Sigmoid colon (tissue), 7 donors: ENCODE measurements around the gene TSGA10. TPM values are rescaled to one million over a fixed set of nuclear protein-coding genes. Genes with fewer than 3 reads are reported as not detected.
A peak's percentile ranks its signal among the peaks of the same experiment; 100 is the strongest.

Experiments
- DNase-seq: peaks from one replicate; pipeline ENCODE4 v3.0.0-alpha.2; 2019
- H3K27ac ChIP-seq, 4 donors: fragments of 200-600 bp; sonication (generic); one replicate each; pipeline ENCODE4 v1.5.1; 2016 to 2019; ENCODE audit warnings: mild to moderate bottlenecking in 1 of 4
- H3K27me3 ChIP-seq, 3 donors: fragments of 200-600 bp; sonication (generic); one replicate each; pipeline ENCODE4 v1.5.1; 2019; ENCODE audit warnings: mild to moderate bottlenecking in 1 of 3
- H3K36me3 ChIP-seq, 4 donors: fragments of 200-600 bp; sonication (generic); one replicate each; pipeline ENCODE4 v1.5.1; 2016 to 2019
- H3K4me1 ChIP-seq, 4 donors: fragments of 200-600 bp; sonication (generic); one replicate each; pipeline ENCODE4 v1.5.1; 2017 to 2019
- H3K4me3 ChIP-seq, 4 donors: fragments of 200-600 bp; sonication (generic); one replicate each; pipeline ENCODE4 v1.5.1; 2017 to 2019; ENCODE audit warnings: mild to moderate bottlenecking in 2 of 4, moderate library complexity in 1 of 4
- H3K9me3 ChIP-seq, 4 donors: fragments of 200-600 bp in 3 of 4; sonication (generic) in 3 of 4; one replicate each; pipeline versions ENCODE4 v1.5.1 to v1.6.1; 2013 to 2019
- EP300 ChIP-seq, 4 donors: sonication (generic); formaldehyde crosslinking; IDR thresholded peaks; one replicate each; pipeline ENCODE4 v1.6.1; 2017; ENCODE audit warnings: antibody characterized with exemption in 4 of 4
- POLR2A ChIP-seq, 2 donors: fragments of 450-650 bp; IDR thresholded peaks; one replicate each; pipeline ENCODE4 v1.6.1; 2016; ENCODE audit warnings: antibody characterized with exemption in 2 of 2, mild to moderate bottlenecking in 2 of 2, moderate library complexity in 2 of 2
- POLR2AphosphoS5 ChIP-seq, 4 donors: sonication (generic); formaldehyde crosslinking; IDR thresholded peaks; one replicate each; pipeline ENCODE4 v1.6.1; 2017; ENCODE audit warnings: antibody characterized with exemption in 4 of 4
- WGBS, 2 donors: extraction: QIAGEN DNeasy Blood & Tissue Kit; methylation state at CpG; one replicate each; pipeline ENCODE4 v1.1.7; 2013; 5-methylcytosine and 5-hydroxymethylcytosine counted together
- intact Hi-C: fragments of 100-400 bp; cut with DNase I; formaldehyde crosslinking; loops from one replicate; pipeline ENCODE4 v1.15.1; 2023
- polyA plus RNA-seq, 3 donors: library from polyadenylated mRNA; stranded (reverse); fragments of 200-250 nt; gene quantifications; one replicate each; pipeline ENCODE4 v1.2.3, GENCODE V29; 2013
- total RNA-seq, 4 donors: library from RNA; depleted of rRNA; stranded (reverse); fragments of >200 nt; gene quantifications; one replicate each; pipeline ENCODE4 v1.1.0, GENCODE V29; 2016
- TF ChIP-seq, protein P1 (sequence below), 4 experiments: fragments of 450-650 bp in 3 of 4; fragments of 200-600 bp in 1 of 4; IDR thresholded peaks; one replicate each; pipeline ENCODE4 v1.5.1; 2016 to 2019; ENCODE audit warnings: antibody characterized with exemption in 4 of 4, mild to moderate bottlenecking in 3 of 4, moderate library complexity in 2 of 4
- donor health status: healthy with polysubstance abuse.
- donor health status: Bipolar disorder and iron deficiency.
- donor health status: healthy.

TSGA10 gene
- total and polyA plus RNA-seq, 7 donors, result 1.4 to 8.4 (median 2.5) TPM

DNA sequence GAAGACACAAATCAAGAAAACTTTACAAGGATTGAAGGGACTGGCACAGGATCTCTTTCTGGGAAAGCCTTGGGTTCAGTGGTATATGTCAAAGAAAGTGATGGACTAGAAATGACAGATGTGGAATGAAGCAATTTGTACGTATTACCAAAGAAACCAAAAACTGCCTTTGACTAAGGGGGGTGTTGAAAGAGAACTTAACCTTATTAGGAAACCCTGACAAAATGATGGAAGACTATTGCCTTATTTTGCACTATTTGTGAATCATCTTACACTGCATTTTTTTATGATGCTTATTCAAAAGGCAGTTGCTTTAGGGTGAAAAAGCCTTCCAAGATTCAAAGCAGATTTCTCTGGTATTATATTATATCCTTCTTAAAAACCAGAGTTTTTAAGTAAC, 4.0 kb downstream of the TSGA10 start:
- no peak overlapping the region for H3K27ac ChIP-seq
- DNase-seq, result no peak
- intact Hi-C loops, result loop anchor here (10.0 kb wide), 1 partner anchor 344 kb away; the partner anchor contains the start of gene REV1
- H3K4me1 ChIP-seq, result peaks cover 0 to 14% (median 11%) of the 10 kb centered on the region in 4 donors
- no peaks in the 10 kb centered on the region for H3K27me3 ChIP-seq
- no peak overlapping the region for H3K4me3 ChIP-seq
- no peaks in the 10 kb centered on the region for H3K9me3 ChIP-seq
- TF ChIP-seq POLR2AphosphoS5 (IDR thresholded peaks at IDR 0.05) (no peak), EP300 (IDR thresholded peaks at IDR 0.05) (no peak), POLR2A (IDR thresholded peaks at IDR 0.05) (no peak)
- 84 to 88% methylated on average over 1 of the region's 1 CpG for WGBS, 2 donors
- H3K36me3 ChIP-seq, result no peaks in the 10 kb centered on the region

DNA sequence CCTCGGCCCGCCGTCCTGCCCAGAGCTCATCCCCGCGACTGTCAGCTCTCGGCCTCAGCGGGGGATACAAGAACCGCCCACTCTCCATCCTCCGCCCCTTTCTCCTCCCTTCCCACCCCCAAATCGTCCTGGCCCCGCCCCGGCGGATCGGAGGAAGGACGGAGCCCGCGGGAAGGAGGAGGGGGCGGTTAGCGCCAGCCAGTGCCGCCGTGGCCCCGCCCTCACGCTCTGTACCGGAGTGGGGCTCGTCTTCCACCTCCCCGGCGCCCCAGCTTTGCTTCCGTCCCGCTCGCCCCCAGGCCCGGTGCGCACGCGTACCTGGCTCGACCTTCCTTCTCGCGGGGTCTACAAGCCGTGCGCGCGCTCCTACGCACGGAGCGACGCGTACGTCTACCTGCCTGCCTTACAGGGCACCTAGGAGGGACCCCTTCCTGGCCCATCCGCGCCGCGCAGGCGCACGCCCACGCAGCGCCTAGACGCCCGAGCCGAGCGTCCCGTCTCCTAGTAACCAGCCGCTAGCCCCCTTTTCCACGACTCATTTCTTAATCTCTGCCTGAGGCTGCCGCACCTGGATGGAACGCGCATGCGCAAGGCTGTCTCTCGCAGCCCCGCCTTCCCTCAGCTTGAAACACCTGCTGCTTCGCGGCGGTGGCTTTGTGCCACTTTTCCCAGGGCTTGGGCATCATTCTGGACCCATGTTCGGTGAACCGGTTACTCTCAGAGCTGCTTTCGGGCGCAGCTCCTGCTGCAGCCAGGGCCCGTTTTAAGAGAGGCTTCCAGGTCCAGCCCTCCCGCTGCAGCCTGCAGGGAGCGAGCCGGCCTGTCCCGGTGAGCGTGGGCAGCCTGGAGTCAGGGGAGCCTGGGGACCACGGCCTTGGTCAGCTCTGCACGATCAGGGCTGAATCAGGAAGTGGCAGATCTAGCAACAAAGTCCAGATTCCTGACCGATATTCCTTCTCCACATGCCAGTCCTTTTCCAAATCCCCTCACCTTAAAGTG, 13.3 kb downstream of the TSGA10 start, which contains the start of gene C2orf15:
TSS of gene C2orf15 (plus strand) at position 598 of the 999 bp plus-strand sequence. CDS start 8,852 bp downstream, outside the sequence.
- Histone ChIP-seq H3K4me3 (peak within 1 kb of the TSS; percentile 73 to 97 (median 83)), H3K36me3 (no peaks in the 10 kb centered on the region), H3K9me3 (no peaks in the 10 kb centered on the region), H3K4me1 (peaks cover 0 to 16% (median 11%) of the 10 kb centered on the region in 4 donors), H3K27ac (peak within 1 kb of the TSS; percentile 81 to 87 (median 82)), H3K27me3 (no peaks in the 10 kb centered on the region)
- WGBS, 2 donors, result 1% methylated on average over 84 of the region's 84 CpGs
- peak; percentile 95 for DNase-seq
- TF ChIP-seq POLR2AphosphoS5 (IDR thresholded peaks at IDR 0.05), result peak; percentile 84 to 97 (median 84)
- TF ChIP-seq POLR2A (IDR thresholded peaks at IDR 0.05), result peak in 1 of 2 donors; percentile 72
- TF ChIP-seq, protein P1, sequence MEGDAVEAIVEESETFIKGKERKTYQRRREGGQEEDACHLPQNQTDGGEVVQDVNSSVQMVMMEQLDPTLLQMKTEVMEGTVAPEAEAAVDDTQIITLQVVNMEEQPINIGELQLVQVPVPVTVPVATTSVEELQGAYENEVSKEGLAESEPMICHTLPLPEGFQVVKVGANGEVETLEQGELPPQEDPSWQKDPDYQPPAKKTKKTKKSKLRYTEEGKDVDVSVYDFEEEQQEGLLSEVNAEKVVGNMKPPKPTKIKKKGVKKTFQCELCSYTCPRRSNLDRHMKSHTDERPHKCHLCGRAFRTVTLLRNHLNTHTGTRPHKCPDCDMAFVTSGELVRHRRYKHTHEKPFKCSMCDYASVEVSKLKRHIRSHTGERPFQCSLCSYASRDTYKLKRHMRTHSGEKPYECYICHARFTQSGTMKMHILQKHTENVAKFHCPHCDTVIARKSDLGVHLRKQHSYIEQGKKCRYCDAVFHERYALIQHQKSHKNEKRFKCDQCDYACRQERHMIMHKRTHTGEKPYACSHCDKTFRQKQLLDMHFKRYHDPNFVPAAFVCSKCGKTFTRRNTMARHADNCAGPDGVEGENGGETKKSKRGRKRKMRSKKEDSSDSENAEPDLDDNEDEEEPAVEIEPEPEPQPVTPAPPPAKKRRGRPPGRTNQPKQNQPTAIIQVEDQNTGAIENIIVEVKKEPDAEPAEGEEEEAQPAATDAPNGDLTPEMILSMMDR (IDR thresholded peaks at IDR 0.05), result no peak
- intact Hi-C loops, result loop anchor here (1.0 to 5.0 kb wide), 2 partner anchors 12 to 41 kb away; partner anchors contain the start of genes MITD1 and MRPL30

DNA sequence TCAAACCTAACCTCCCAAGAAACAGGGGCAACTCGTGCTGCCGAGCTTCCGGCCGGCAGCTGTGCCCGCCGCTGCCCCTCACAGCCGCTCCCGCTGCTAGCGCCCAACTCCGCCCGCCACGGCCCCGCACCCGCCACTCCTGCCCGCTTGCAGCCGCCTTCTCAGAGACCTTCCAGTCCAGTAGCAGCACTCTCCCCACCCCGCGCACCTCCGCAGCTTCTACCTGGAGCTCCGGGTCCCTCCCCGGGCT, 14.0 kb downstream of the TSGA10 start:
- Histone ChIP-seq H3K27me3 (no peaks in the 10 kb centered on the region), H3K4me3 (peak overlapping the region; percentile 73 to 97 (median 83)), H3K27ac (peak overlapping the region; percentile 81 to 87 (median 82)), H3K36me3 (no peaks in the 10 kb centered on the region), H3K4me1 (peaks cover 0 to 16% (median 11%) of the 10 kb centered on the region in 4 donors), H3K9me3 (no peaks in the 10 kb centered on the region)
- DNase-seq, result peak; percentile 71
- 0 to 1% methylated on average over 21 of the region's 21 CpGs for WGBS, 2 donors
- TF ChIP-seq POLR2A (IDR thresholded peaks at IDR 0.05) (peak in 1 of 2 donors; percentile 77), POLR2AphosphoS5 (IDR thresholded peaks at IDR 0.05) (no peak), EP300 (IDR thresholded peaks at IDR 0.05) (no peak)
- TF ChIP-seq, protein P1 (IDR thresholded peaks at IDR 0.05), result no peak
- intact Hi-C loops, result loop anchor here (1.0 to 5.0 kb wide), 2 partner anchors 13 to 42 kb away; partner anchors contain the start of genes MITD1 and MRPL30

- peak overlapping the region; percentile 81 to 87 (median 82) for H3K27ac ChIP-seq
- peak overlapping the region; percentile 73 to 97 (median 83) for H3K4me3 ChIP-seq
- intact Hi-C loops, result loop anchor here (5.0 kb wide), 1 partner anchor 42 kb away; the partner anchor contains the start of genes MITD1 and MRPL30
- DNase-seq, result no peak
- no peaks in the 10 kb centered on the region for H3K9me3 ChIP-seq
- TF ChIP-seq, protein P1 (IDR thresholded peaks at IDR 0.05), result no peak
- TF ChIP-seq EP300 (IDR thresholded peaks at IDR 0.05) (no peak), POLR2AphosphoS5 (IDR thresholded peaks at IDR 0.05) (no peak), POLR2A (IDR thresholded peaks at IDR 0.05) (no peak)
- H3K36me3 ChIP-seq, result no peaks in the 10 kb centered on the region
- WGBS, 2 donors, result 14 to 27% methylated on average over 17 of the region's 17 CpGs
- peaks cover 0 to 16% (median 11%) of the 10 kb centered on the region in 4 donors for H3K4me1 ChIP-seq
- H3K27me3 ChIP-seq, result no peaks in the 10 kb centered on the region
These were observed 14.5 kb downstream of the TSGA10 start for GRCh38 chr2:99140056-99140859.
